B cell (primary cell): Measurements from ENCODE around the gene HERC5. TPM values are rescaled to one million over a fixed set of nuclear protein-coding genes. Genes with fewer than 3 reads are reported as not detected.

Experiments
- ATAC-seq: fragments of 200-7000 bp; cut with Tn5 transposase; one replicate; pipeline ENCODE4 v1.10.0; 2021; ENCODE audit warnings: low read depth, mild to moderate bottlenecking, moderate number of reproducible peaks, moderate library complexity
- CTCF ChIA-PET: fragments of 350-600 bp; sonication (Branson Sonifier 250); formaldehyde crosslinking; loops from one replicate; lab custom pipeline; 2021; ENCODE audit warnings: antibody characterized with exemption, inconsistent platforms; lab: Charles Lee
- POLR2A ChIA-PET: fragments of 350-600 bp; sonication (Branson Sonifier 250); formaldehyde crosslinking; loops from one replicate; lab custom pipeline; 2021; ENCODE audit warnings: antibody characterized with exemption; lab: Charles Lee
- DNase-seq: peaks from one replicate; pipeline ENCODE4 v3.0.0; 2013
- H2AFZ ChIP-seq: 2 replicates; pipeline ENCODE4 v1.6.1; 2012; ENCODE audit warnings: mild to moderate bottlenecking, low read depth, low read length; ENCODE audit not compliant: insufficient read depth, poor library complexity, severe bottlenecking
- H3K27ac ChIP-seq, 2 donors: 1 replicate in 1 of 2; 2 replicates in 1 of 2; pipeline ENCODE4 v1.5.1; 2012 to 2013; ENCODE audit warnings: low read length in 2 of 2, mild to moderate bottlenecking in 2 of 2, moderate library complexity in 1 of 2
- H3K27me3 ChIP-seq, 4 experiments: fragments of 200-600 bp in 1 of 4; sonication (generic) in 1 of 4; replicated peaks in 1 of 4; 1 replicate in 2 of 4; 2 replicates in 2 of 4; pipeline versions ENCODE4 v1.6.1 to v1.7.0; 2013 to 2016; ENCODE audit warnings: low read length in 3 of 4, mild to moderate bottlenecking in 2 of 4, mixed read lengths in 1 of 4, moderate library complexity in 1 of 4; ENCODE audit not compliant: insufficient read depth in 4 of 4, control insufficient read depth in 3 of 4; ENCODE audit errors: control extremely low read depth in 1 of 4
- H3K36me3 ChIP-seq, 2 experiments: replicated peaks in 1 of 2; 1 replicate in 1 of 2; 2 replicates in 1 of 2; pipeline versions ENCODE4 v1.6.1 to v1.7.1; 2013; ENCODE audit warnings: low read length in 1 of 2; ENCODE audit not compliant: insufficient read depth in 2 of 2, control insufficient read depth in 1 of 2; ENCODE audit errors: control extremely low read depth in 1 of 2, extremely low read depth in 1 of 2
- H3K4me1 ChIP-seq, 2 donors: fragments of 200-600 bp in 1 of 2; sonication (generic) in 1 of 2; 1 replicate in 1 of 2; 2 replicates in 1 of 2; pipeline versions ENCODE4 v1.5.1 to v1.6.1; 2013 to 2017; ENCODE audit warnings: low read length in 2 of 2; ENCODE audit not compliant: control insufficient read depth in 2 of 2, insufficient read depth in 2 of 2
- H3K4me2 ChIP-seq: replicated peaks from 2 replicates; pipeline ENCODE3; 2012; ENCODE audit warnings: mild to moderate bottlenecking, low read depth, low read length; ENCODE audit not compliant: poor library complexity, severe bottlenecking
- H3K4me3 ChIP-seq, 5 experiments: fragments of 200-600 bp in 1 of 5; sonication (generic) in 1 of 5; 1 replicate in 3 of 5; 2 replicates in 2 of 5; pipeline versions ENCODE4 v1.5.1 to v1.7.0; 2011 to 2016; ENCODE audit warnings: low read length in 4 of 5, mild to moderate bottlenecking in 4 of 5, low read depth in 2 of 5, control low read depth in 1 of 5, moderate library complexity in 1 of 5; ENCODE audit not compliant: insufficient read depth in 1 of 5; ENCODE audit errors: control extremely low read depth in 1 of 5, extremely low read depth in 1 of 5
- H3K79me2 ChIP-seq: fragments of 200-600 bp; sonication (generic); one replicate; pipeline ENCODE4 v1.6.0; 2016; ENCODE audit warnings: low read length; ENCODE audit not compliant: control insufficient read depth, insufficient read depth
- H3K9ac ChIP-seq: fragments of 200-600 bp; sonication (generic); 2 replicates; pipeline ENCODE4 v1.6.1; 2017; ENCODE audit warnings: mild to moderate bottlenecking, low read length, moderate library complexity
- H3K9me3 ChIP-seq, 3 donors: one replicate each; pipeline versions ENCODE4 v1.6.1 to v1.7.1; 2013; ENCODE audit warnings: low read length in 2 of 3; ENCODE audit not compliant: control insufficient read depth in 2 of 3, insufficient read depth in 1 of 3; ENCODE audit errors: control extremely low read depth in 1 of 3
- H4K20me1 ChIP-seq: 2 replicates; pipeline ENCODE4 v1.6.0; 2012; ENCODE audit warnings: mild to moderate bottlenecking, low read length; ENCODE audit not compliant: insufficient read depth, control insufficient read depth, poor library complexity, severe bottlenecking
- H3K27ac Mint-ChIP-seq: one replicate; pipeline ENCODE4 v1.8.0; 2021; ENCODE audit warnings: mixed read lengths
- H3K27me3 Mint-ChIP-seq: one replicate; pipeline ENCODE4 v1.8.0; 2021; ENCODE audit warnings: mixed read lengths
- H3K4me1 Mint-ChIP-seq: one replicate; pipeline ENCODE4 v1.8.0; 2021; ENCODE audit warnings: mixed read lengths
- H3K4me3 Mint-ChIP-seq: one replicate; pipeline ENCODE4 v1.8.0; 2021; ENCODE audit warnings: mixed read lengths
- H3K9me3 Mint-ChIP-seq: one replicate; pipeline ENCODE4 v1.8.0; 2022; ENCODE audit warnings: mixed read lengths; ENCODE audit not compliant: insufficient read depth
- EZH2 ChIP-seq: IDR thresholded peaks from 2 replicates; pipeline ENCODE4 v1.6.1; 2012; ENCODE audit warnings: borderline replicate concordance, low read depth, mild to moderate bottlenecking, moderate library complexity, low read length; ENCODE audit not compliant: insufficient read depth, poor library complexity, severe bottlenecking
- WGBS: methylation state at CpG from one replicate; pipeline ENCODE4 v1.1.5; 2013; ENCODE audit warnings: missing lambda C conversion rate; ENCODE audit not compliant: insufficient coverage; 5-methylcytosine and 5-hydroxymethylcytosine counted together
- intact Hi-C: fragments of 100-400 bp; cut with micrococcal nuclease; formaldehyde crosslinking; loops from one replicate; pipeline ENCODE4 v1.10.0; 2022
- polyA plus RNA-seq: library from polyadenylated mRNA; depleted of rRNA; stranded (reverse); fragments of >200 nt; gene quantifications from 2 replicates; pipeline ENCODE4 v1.2.3, GENCODE V29; 2012
- total RNA-seq, 2 donors: library from RNA; stranded (reverse); fragments of 120-200 nt in 1 of 2; gene quantifications; 1 replicate in 1 of 2; 2 replicates in 1 of 2; pipeline versions ENCODE4 v1.2.3 to v1.2.4, GENCODE V29; 2013 to 2022
- TF ChIP-seq, protein P1 (sequence below): fragments of 200-600 bp; IDR thresholded peaks from one replicate; pipeline ENCODE4 v1.8.0; 2022; ENCODE audit warnings: antibody characterized with exemption, mild to moderate bottlenecking

HERC5 gene
- total and polyA plus RNA-seq, 2 donors (not counting 1 experiment from before 2014, with no cell fraction given) = 1.9 to 10.6 TPM

DNA sequence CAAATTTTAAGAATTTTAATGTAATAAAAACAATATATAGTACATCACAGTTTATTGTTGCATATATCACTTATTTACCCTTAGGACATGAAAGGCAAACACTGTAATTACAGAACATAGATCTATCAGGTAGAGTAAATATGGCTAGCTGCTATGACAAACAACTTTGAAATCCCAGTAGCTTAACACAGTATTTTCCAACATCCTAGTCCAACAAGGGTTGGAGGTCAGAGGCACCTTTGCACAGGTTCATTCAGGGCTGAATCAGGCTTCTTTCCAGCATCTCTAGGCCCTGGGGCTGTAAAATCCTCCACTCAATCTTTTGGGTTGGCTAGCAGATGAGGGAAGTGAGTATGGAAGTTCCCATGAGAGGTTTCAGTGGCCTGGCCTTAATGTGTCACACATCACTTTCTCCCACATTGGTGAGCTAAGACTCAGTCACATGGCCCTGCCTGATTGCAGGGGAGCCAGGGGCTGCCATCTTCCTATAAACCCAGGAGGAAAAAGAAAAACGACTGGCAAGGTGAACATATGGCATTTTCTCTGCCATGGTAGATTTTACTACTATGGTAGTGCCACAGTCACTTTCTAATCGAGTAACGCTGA lies 45.3 kb upstream of the HERC5 start:
- H3K27ac ChIP-seq = no peak overlapping the region
- H3K4me3 Mint-ChIP-seq = no peak overlapping the region
- no peak overlapping the region for H3K4me3 ChIP-seq
- POLR2A ChIA-PET = no interaction called here
- H2AFZ ChIP-seq = no peak overlapping the region
- peaks cover 0 to 8% of the 10 kb centered on the region in 2 experiments for H3K36me3 ChIP-seq
- CTCF ChIA-PET = interaction anchor here (0.8 kb wide), 1 partner anchor 33 kb away, joined by 3 read pairs; the partner anchor contains the start of gene HERC6
- no peaks in the 10 kb centered on the region for H3K9me3 ChIP-seq
- H3K4me2 ChIP-seq = no peak overlapping the region
- H3K79me2 ChIP-seq = no peaks in the 10 kb centered on the region
- H3K27me3 Mint-ChIP-seq = no peaks in the 10 kb centered on the region
- ATAC-seq (no peak), DNase-seq (no peak)
- H3K27me3 ChIP-seq = no peaks in the 10 kb centered on the region
- intact Hi-C loops = no loop called here
- no peaks in the 10 kb centered on the region for H3K9me3 Mint-ChIP-seq
- H3K9ac ChIP-seq = no peak overlapping the region
- TF ChIP-seq EZH2 = no peak
- TF ChIP-seq, protein P1, sequence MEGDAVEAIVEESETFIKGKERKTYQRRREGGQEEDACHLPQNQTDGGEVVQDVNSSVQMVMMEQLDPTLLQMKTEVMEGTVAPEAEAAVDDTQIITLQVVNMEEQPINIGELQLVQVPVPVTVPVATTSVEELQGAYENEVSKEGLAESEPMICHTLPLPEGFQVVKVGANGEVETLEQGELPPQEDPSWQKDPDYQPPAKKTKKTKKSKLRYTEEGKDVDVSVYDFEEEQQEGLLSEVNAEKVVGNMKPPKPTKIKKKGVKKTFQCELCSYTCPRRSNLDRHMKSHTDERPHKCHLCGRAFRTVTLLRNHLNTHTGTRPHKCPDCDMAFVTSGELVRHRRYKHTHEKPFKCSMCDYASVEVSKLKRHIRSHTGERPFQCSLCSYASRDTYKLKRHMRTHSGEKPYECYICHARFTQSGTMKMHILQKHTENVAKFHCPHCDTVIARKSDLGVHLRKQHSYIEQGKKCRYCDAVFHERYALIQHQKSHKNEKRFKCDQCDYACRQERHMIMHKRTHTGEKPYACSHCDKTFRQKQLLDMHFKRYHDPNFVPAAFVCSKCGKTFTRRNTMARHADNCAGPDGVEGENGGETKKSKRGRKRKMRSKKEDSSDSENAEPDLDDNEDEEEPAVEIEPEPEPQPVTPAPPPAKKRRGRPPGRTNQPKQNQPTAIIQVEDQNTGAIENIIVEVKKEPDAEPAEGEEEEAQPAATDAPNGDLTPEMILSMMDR = no peak
- no peaks in the 10 kb centered on the region for H3K4me1 ChIP-seq
- H3K4me1 Mint-ChIP-seq = no peaks in the 10 kb centered on the region
- no CpG with 5 or more reads among the region's 3 CpGs for WGBS
- H4K20me1 ChIP-seq = no peaks in the 10 kb centered on the region
- H3K27ac Mint-ChIP-seq = no peak overlapping the region

DNA sequence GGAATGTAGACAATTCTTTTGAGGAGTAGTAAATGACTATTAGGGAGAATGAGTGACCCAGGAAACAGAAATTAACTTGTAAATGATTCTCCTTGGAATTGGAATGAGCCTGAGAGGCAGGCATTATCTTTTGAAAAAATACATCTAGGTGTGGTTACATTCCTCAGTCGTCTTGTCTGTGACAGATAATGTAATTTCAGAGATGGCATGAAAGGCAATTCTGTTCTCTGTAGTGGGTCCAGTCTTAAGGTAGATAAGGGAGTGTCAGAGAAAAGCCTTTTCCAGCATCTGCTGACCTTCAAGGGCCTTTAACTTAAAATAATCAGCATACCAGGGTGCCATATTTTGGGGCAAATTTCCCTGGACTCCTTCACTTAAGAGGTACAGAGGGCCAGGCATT lies 43.1 kb upstream of the HERC5 start:
- Mint-ChIP-seq H3K9me3 (no peaks in the 10 kb centered on the region), H3K4me1 (no peaks in the 10 kb centered on the region), H3K27ac (no peak overlapping the region), H3K4me3 (no peak overlapping the region), H3K27me3 (no peaks in the 10 kb centered on the region)
- no peak for DNase-seq
- Histone ChIP-seq H3K4me3 (no peak overlapping the region), H3K9me3 (no peaks in the 10 kb centered on the region), H4K20me1 (no peaks in the 10 kb centered on the region), H3K27ac (no peak overlapping the region), H3K27me3 (no peaks in the 10 kb centered on the region), H3K36me3 (peaks cover 2 to 6% of the 10 kb centered on the region in 2 experiments), H3K4me2 (no peak overlapping the region), H2AFZ (no peak overlapping the region), H3K9ac (no peak overlapping the region), H3K79me2 (no peaks in the 10 kb centered on the region), H3K4me1 (no peaks in the 10 kb centered on the region)
- TF ChIP-seq, protein P1 = no peak
- TF ChIP-seq EZH2 = no peak
- ChIA-PET CTCF (no interaction called here), POLR2A (no interaction called here)
- no peak for ATAC-seq
- intact Hi-C loops = no loop called here
- 100% methylated on average over 1 of the region's 1 CpG for WGBS
